PC-9 (cell line): ENCODE data around the gene CREBBP.

Source experiments
- EZH2 ChIP-seq: fragments of 200-600 bp; sonication (generic); IDR thresholded peaks from 2 replicates; pipeline ENCODE4 v1.8.0; 2017; ENCODE audit warnings: antibody characterized with exemption, low read depth
- TF ChIP-seq, protein P1 (sequence below): fragments of 200-600 bp; sonication (generic); conservative IDR thresholded peaks from 2 replicates; pipeline ENCODE4 v1.6.1; 2017; ENCODE audit warnings: mixed run types, antibody characterized with exemption, mild to moderate bottlenecking, moderate library complexity

DNA sequence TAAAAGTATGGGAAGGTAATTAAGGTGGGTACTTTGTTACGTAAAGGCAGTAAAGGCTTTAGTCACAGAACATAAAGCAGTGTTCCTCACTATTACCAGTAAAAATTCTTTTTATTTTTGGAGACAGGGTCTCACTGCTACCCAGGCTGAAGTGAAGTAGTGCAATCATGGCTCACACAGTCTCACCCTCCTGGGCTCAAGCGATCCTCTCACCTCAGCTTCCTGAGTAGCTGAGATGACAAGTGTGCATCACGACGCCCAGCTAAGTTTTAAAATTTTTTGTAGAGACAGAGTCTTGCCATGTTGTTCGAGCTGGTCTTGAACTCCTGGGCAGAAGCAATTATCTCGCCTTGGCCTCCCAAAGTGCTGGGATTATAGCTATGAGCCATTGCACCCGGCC, 80.5 kb downstream of the CREBBP start:
- TF ChIP-seq, protein P1, sequence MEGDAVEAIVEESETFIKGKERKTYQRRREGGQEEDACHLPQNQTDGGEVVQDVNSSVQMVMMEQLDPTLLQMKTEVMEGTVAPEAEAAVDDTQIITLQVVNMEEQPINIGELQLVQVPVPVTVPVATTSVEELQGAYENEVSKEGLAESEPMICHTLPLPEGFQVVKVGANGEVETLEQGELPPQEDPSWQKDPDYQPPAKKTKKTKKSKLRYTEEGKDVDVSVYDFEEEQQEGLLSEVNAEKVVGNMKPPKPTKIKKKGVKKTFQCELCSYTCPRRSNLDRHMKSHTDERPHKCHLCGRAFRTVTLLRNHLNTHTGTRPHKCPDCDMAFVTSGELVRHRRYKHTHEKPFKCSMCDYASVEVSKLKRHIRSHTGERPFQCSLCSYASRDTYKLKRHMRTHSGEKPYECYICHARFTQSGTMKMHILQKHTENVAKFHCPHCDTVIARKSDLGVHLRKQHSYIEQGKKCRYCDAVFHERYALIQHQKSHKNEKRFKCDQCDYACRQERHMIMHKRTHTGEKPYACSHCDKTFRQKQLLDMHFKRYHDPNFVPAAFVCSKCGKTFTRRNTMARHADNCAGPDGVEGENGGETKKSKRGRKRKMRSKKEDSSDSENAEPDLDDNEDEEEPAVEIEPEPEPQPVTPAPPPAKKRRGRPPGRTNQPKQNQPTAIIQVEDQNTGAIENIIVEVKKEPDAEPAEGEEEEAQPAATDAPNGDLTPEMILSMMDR, result no peak
- no peak for TF ChIP-seq EZH2
